Tibial nerve (tissue), 3 donors: ENCODE results near the gene TMEM238L.

Source experiments
- EP300 ChIP-seq, 2 donors: sonication (generic); formaldehyde crosslinking; IDR thresholded peaks; one replicate each; pipeline ENCODE4 v1.6.1; 2017; ENCODE audit warnings: antibody characterized with exemption in 2 of 2, mild to moderate bottlenecking in 1 of 2
- POLR2A ChIP-seq, 2 donors: fragments of 450-650 bp; IDR thresholded peaks; one replicate each; pipeline ENCODE4 v1.6.1; 2017; ENCODE audit warnings: antibody characterized with exemption in 2 of 2, mild to moderate bottlenecking in 2 of 2, moderate library complexity in 2 of 2

- TF ChIP-seq EP300 (IDR thresholded peaks at IDR 0.05): no peak
- TF ChIP-seq POLR2A (IDR thresholded peaks at IDR 0.05): no peak
Measured at GRCh38 chr17:10767232-10767631, 36.7 kb downstream of the TMEM238L start.
